Measurements from ENCODE around the gene HMMR.
"Not testable (repeated sequence)": the region's sequence is repeated elsewhere in the genome, so short reads cannot be mapped to it uniquely, and the experiment has no call there.

HMMR gene

GRCh38 chr5:163535290-163535689 is 74.9 kb downstream of the HMMR start:
- no peak overlapping the region for H3K27ac ChIP-seq (ENCODE audit: low read depth, low read length)
- no peak overlapping the region for H3K4me3 ChIP-seq (ENCODE audit: low read depth, low read length)
- H3K9me3 ChIP-seq (ENCODE audit: control insufficient read depth, insufficient read depth, low read depth, low read length), result no peaks in the 10 kb centered on the region
- no peak overlapping the region for H3K9ac ChIP-seq (ENCODE audit: low read length)
- no peaks in the 10 kb centered on the region for H3K27me3 ChIP-seq (ENCODE audit: control insufficient read depth, insufficient read depth, low read length)
- H3K36me3 ChIP-seq (ENCODE audit: control insufficient read depth, insufficient read depth, low read length), result no peaks in the 10 kb centered on the region
- peaks cover 45% of the 10 kb centered on the region for H3K4me1 ChIP-seq (ENCODE audit: control insufficient read depth, insufficient read depth, low read length)

GRCh38 chr5:163536442-163536841 is 76.0 kb downstream of the HMMR start:
- not testable (repeated sequence) for H3K36me3 ChIP-seq (ENCODE audit: control insufficient read depth, insufficient read depth, low read length); H3K9ac ChIP-seq (ENCODE audit: low read length); H3K27me3 ChIP-seq (ENCODE audit: control insufficient read depth, insufficient read depth, low read length); H3K9me3 ChIP-seq (ENCODE audit: control insufficient read depth, insufficient read depth, low read depth, low read length); H3K27ac ChIP-seq (ENCODE audit: low read depth, low read length); H3K4me3 ChIP-seq (ENCODE audit: low read depth, low read length)
- peaks cover 43% of the 10 kb centered on the region for H3K4me1 ChIP-seq (ENCODE audit: control insufficient read depth, insufficient read depth, low read length)

- H3K4me3 ChIP-seq (ENCODE audit: low read depth, low read length), result no peak overlapping the region
- no peaks in the 10 kb centered on the region for H3K36me3 ChIP-seq (ENCODE audit: control insufficient read depth, insufficient read depth, low read length)
- H3K9me3 ChIP-seq (ENCODE audit: control insufficient read depth, insufficient read depth, low read depth, low read length), result no peaks in the 10 kb centered on the region
- no peaks in the 10 kb centered on the region for H3K27me3 ChIP-seq (ENCODE audit: control insufficient read depth, insufficient read depth, low read length)
- H3K27ac ChIP-seq (ENCODE audit: low read depth, low read length), result no peak overlapping the region
- H3K9ac ChIP-seq (ENCODE audit: low read length), result no peak overlapping the region
- H3K4me1 ChIP-seq (ENCODE audit: control insufficient read depth, insufficient read depth, low read length), result peaks cover 9% of the 10 kb centered on the region; the same call in 1 of the 2 replicates
These were observed 80.3 kb downstream of the HMMR start for GRCh38 chr5:163540696-163541095.

Data from HUES6 (cell line).